WTC11 (cell line): ENCODE measurements around the gene DAD1.

ENCODE experiments used
- CBFB ChIP-seq: sonication (generic); formaldehyde crosslinking; IDR thresholded peaks from 2 replicates; pipeline ENCODE4 v1.8.1; 2022; ENCODE audit warnings: mild to moderate bottlenecking, low read depth, missing genetic modification reagents
- ETV6 ChIP-seq: sonication (generic); formaldehyde crosslinking; IDR thresholded peaks from 2 replicates; pipeline ENCODE4 v1.8.1; 2022; ENCODE audit warnings: mild to moderate bottlenecking, missing genetic modification reagents
- FOXJ3 ChIP-seq: sonication (generic); formaldehyde crosslinking; IDR thresholded peaks from 2 replicates; pipeline ENCODE4 v1.9.0; 2021; ENCODE audit warnings: missing genetic modification reagents, mild to moderate bottlenecking, borderline replicate concordance
- NR1H2 ChIP-seq: sonication (generic); formaldehyde crosslinking; IDR thresholded peaks from 2 replicates; pipeline ENCODE4 v1.9.0; 2021; ENCODE audit warnings: mild to moderate bottlenecking, moderate library complexity, missing genetic modification reagents
- RORB ChIP-seq: fragments of 250-450 bp; sonication (Bioruptor Pico); IDR thresholded peaks from 2 replicates; pipeline ENCODE4 v1.9.0; 2021; ENCODE audit warnings: mild to moderate bottlenecking
- TF ChIP-seq, protein P1 (sequence below): sonication (generic); formaldehyde crosslinking; IDR thresholded peaks from 2 replicates; pipeline ENCODE4 v1.8.0; 2022; ENCODE audit warnings: mild to moderate bottlenecking, missing genetic modification reagents
- TF ChIP-seq, protein P2 (sequence below): sonication (generic); formaldehyde crosslinking; IDR thresholded peaks from 2 replicates; pipeline ENCODE4 v1.8.1; 2022; ENCODE audit warnings: mild to moderate bottlenecking, moderate library complexity, missing genetic modification reagents
- TF ChIP-seq, protein P3 (sequence below): fragments of 200-600 bp; IDR thresholded peaks from 2 replicates; pipeline ENCODE4 v1.8.0; 2022; ENCODE audit warnings: antibody characterized with exemption
- TF ChIP-seq, protein P4 (sequence below): sonication (generic); formaldehyde crosslinking; IDR thresholded peaks from 2 replicates; pipeline ENCODE4 v1.8.1; 2022; ENCODE audit warnings: low read depth, missing genetic modification reagents, borderline replicate concordance
- TF ChIP-seq, protein P5 (sequence below): sonication (generic); formaldehyde crosslinking; IDR thresholded peaks from 2 replicates; pipeline ENCODE4 v1.8.1; 2023; ENCODE audit warnings: mild to moderate bottlenecking, missing genetic modification reagents, moderate library complexity

DNA sequence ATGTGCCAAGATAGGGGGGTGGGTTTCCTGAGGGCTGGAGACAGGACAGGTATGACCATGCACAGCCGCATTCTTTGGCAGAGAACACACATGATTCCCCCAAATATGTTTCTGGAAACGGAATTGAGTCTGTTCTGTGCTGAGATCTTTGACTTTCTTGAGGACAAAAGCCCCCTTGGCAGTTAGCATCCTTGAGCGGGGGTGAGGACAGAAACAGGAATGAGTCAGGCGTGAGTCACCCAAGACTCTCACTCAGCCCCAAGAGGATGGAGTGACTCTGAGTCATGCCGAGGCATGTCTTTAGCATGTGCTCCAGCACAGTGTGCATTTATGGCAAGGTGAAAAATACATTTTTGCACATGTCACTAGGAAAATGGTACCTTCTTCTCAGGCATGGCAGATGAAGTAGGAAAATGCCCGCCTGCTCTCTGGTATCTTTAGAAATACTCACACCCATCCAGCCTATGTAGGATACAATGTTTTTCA is 52.1 kb downstream of the DAD1 start:
- TF ChIP-seq, protein P1, sequence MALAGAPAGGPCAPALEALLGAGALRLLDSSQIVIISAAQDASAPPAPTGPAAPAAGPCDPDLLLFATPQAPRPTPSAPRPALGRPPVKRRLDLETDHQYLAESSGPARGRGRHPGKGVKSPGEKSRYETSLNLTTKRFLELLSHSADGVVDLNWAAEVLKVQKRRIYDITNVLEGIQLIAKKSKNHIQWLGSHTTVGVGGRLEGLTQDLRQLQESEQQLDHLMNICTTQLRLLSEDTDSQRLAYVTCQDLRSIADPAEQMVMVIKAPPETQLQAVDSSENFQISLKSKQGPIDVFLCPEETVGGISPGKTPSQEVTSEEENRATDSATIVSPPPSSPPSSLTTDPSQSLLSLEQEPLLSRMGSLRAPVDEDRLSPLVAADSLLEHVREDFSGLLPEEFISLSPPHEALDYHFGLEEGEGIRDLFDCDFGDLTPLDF: no peak
- TF ChIP-seq ETV6 (CRISPR knock-in tag): no peak
- TF ChIP-seq, protein P2, sequence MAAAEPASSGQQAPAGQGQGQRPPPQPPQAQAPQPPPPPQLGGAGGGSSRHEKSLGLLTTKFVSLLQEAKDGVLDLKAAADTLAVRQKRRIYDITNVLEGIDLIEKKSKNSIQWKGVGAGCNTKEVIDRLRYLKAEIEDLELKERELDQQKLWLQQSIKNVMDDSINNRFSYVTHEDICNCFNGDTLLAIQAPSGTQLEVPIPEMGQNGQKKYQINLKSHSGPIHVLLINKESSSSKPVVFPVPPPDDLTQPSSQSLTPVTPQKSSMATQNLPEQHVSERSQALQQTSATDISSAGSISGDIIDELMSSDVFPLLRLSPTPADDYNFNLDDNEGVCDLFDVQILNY: no peak
- TF ChIP-seq, protein P3, sequence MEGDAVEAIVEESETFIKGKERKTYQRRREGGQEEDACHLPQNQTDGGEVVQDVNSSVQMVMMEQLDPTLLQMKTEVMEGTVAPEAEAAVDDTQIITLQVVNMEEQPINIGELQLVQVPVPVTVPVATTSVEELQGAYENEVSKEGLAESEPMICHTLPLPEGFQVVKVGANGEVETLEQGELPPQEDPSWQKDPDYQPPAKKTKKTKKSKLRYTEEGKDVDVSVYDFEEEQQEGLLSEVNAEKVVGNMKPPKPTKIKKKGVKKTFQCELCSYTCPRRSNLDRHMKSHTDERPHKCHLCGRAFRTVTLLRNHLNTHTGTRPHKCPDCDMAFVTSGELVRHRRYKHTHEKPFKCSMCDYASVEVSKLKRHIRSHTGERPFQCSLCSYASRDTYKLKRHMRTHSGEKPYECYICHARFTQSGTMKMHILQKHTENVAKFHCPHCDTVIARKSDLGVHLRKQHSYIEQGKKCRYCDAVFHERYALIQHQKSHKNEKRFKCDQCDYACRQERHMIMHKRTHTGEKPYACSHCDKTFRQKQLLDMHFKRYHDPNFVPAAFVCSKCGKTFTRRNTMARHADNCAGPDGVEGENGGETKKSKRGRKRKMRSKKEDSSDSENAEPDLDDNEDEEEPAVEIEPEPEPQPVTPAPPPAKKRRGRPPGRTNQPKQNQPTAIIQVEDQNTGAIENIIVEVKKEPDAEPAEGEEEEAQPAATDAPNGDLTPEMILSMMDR: no peak
- TF ChIP-seq, protein P4, sequence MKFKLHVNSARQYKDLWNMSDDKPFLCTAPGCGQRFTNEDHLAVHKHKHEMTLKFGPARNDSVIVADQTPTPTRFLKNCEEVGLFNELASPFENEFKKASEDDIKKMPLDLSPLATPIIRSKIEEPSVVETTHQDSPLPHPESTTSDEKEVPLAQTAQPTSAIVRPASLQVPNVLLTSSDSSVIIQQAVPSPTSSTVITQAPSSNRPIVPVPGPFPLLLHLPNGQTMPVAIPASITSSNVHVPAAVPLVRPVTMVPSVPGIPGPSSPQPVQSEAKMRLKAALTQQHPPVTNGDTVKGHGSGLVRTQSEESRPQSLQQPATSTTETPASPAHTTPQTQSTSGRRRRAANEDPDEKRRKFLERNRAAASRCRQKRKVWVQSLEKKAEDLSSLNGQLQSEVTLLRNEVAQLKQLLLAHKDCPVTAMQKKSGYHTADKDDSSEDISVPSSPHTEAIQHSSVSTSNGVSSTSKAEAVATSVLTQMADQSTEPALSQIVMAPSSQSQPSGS (CRISPR knock-in tag): no peak
- TF ChIP-seq, protein P5, sequence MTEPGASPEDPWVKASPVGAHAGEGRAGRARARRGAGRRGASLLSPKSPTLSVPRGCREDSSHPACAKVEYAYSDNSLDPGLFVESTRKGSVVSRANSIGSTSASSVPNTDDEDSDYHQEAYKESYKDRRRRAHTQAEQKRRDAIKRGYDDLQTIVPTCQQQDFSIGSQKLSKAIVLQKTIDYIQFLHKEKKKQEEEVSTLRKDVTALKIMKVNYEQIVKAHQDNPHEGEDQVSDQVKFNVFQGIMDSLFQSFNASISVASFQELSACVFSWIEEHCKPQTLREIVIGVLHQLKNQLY (CRISPR knock-in tag): no peak
- no peak for TF ChIP-seq RORB (CRISPR knock-in tag)
- no peak for TF ChIP-seq CBFB (CRISPR knock-in tag)
- TF ChIP-seq FOXJ3 (CRISPR knock-in tag): no peak
- no peak for TF ChIP-seq NR1H2
